AG04450 (cell line): ENCODE measurements around the gene ITGB2. TPM values are rescaled to one million over a fixed set of nuclear protein-coding genes. Genes with fewer than 3 reads are reported as not detected.

Source experiments
- CTCF ChIA-PET: fragments of 300-600, 350-600 bp; formaldehyde crosslinking; extraction: SDS; loops from one replicate; lab custom pipeline; 2022; ENCODE audit warnings: antibody characterized with exemption, inconsistent platforms; lab: Charles Lee
- POLR2A ChIA-PET: fragments of 350-600 bp; formaldehyde crosslinking; extraction: SDS; loops from one replicate; lab custom pipeline; 2021; ENCODE audit warnings: antibody characterized with exemption, inconsistent platforms; lab: Yijun Ruan, JAX
- DNase-seq: peaks from one replicate; pipeline ENCODE4 v3.0.0-alpha.2; 2011; ENCODE audit warnings: low read depth, low spot score
- H3K27ac ChIP-seq: one replicate; pipeline ENCODE4 v1.5.1; 2012; ENCODE audit warnings: low read depth, low read length, control low read depth
- H3K27me3 ChIP-seq: one replicate; pipeline ENCODE4 v1.6.0; 2012; ENCODE audit warnings: low read length; ENCODE audit not compliant: control insufficient read depth, insufficient read depth
- H3K4me3 ChIP-seq: 2 replicates; pipeline ENCODE4 v1.5.1; 2011; ENCODE audit warnings: mild to moderate bottlenecking, low read depth, low read length, control low read depth
- H3K9me3 ChIP-seq: 2 replicates; pipeline ENCODE4 v1.5.1; 2012; ENCODE audit warnings: low read length; ENCODE audit not compliant: control insufficient read depth, insufficient read depth
- polyA plus RNA-seq: library from polyadenylated mRNA; depleted of rRNA; stranded (reverse); fragments of >200 nt; gene quantifications from 2 replicates; pipeline ENCODE4 v1.2.3, GENCODE V29; 2011
- TF ChIP-seq, protein P1 (sequence below): IDR thresholded peaks from 2 replicates; pipeline ENCODE4 v1.5.1; 2011; ENCODE audit warnings: low read depth, low read length, control low read depth, inconsistent platforms

ITGB2 gene
- polyA plus RNA-seq, 1 experiment = 0.04 TPM

- POLR2A ChIA-PET = no interaction called here
- no peak for DNase-seq
- Histone ChIP-seq H3K9me3 (peaks cover 31% of the 10 kb centered on the region), H3K27ac (no peak overlapping the region), H3K4me3 (no peak overlapping the region), H3K27me3 (peaks cover 30% of the 10 kb centered on the region)
- TF ChIP-seq, protein P1, sequence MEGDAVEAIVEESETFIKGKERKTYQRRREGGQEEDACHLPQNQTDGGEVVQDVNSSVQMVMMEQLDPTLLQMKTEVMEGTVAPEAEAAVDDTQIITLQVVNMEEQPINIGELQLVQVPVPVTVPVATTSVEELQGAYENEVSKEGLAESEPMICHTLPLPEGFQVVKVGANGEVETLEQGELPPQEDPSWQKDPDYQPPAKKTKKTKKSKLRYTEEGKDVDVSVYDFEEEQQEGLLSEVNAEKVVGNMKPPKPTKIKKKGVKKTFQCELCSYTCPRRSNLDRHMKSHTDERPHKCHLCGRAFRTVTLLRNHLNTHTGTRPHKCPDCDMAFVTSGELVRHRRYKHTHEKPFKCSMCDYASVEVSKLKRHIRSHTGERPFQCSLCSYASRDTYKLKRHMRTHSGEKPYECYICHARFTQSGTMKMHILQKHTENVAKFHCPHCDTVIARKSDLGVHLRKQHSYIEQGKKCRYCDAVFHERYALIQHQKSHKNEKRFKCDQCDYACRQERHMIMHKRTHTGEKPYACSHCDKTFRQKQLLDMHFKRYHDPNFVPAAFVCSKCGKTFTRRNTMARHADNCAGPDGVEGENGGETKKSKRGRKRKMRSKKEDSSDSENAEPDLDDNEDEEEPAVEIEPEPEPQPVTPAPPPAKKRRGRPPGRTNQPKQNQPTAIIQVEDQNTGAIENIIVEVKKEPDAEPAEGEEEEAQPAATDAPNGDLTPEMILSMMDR = no peak
- CTCF ChIA-PET = no interaction called here
Observed at GRCh38 chr21:44887807-44888580, 32.7 kb downstream of the ITGB2 start.

GRCh38 chr21:44887126-44887806 lies 33.4 kb downstream of the ITGB2 start:
- CTCF ChIA-PET = no interaction called here
- TF ChIP-seq, protein P1 = no peak
- POLR2A ChIA-PET = no interaction called here

DNA sequence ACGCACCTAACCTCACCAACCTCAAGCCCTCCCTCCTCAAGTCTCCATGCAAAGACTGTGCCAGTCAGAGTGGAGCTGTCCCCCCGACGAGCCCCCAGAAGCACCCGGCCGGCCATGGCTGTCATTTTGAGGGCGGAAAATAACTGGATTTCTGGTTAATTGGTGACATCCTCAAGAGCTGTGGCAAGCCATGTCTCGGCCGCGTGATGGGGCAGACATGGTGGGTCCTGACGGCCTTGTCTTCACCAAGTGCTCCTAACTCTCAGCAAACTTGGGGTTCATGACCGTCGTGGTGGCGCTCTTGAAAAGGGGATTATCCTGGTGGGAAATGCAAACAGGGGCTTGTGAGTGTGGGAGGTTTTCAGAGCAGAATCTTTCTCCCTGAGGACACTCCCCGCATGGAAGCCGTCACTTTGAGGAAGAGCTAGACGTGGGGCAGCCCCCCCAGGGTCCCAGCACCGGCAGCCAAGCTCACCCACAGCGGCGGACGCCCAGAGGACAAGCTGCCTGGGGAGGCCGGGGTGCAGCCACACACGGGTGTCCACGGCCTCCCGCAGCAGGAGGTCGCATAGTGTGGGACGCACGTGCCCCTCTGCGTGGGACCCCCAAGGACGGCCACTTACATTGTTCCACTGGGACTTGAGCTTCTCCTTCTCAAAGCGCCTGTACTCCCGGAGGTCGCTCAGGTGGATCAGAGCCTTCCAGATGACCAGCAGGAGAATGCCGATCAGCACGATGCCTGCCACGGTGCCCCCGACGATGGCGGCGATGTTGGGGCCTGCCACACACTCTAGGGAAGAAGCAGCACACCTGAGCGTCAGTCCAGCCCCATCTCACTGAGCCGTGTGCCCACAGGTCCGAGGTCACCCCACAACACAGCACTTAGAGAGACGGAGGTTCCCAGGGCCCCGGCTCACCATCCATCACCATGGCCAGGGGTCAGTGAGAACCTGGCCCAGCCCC lies 34.3 kb downstream of the ITGB2 start:
- TF ChIP-seq, protein P1 = no peak
- no peak overlapping the region for H3K4me3 ChIP-seq
- peaks cover 19% of the 10 kb centered on the region for H3K27me3 ChIP-seq
- no peak overlapping the region for H3K27ac ChIP-seq
- CTCF ChIA-PET = interaction anchor here (0.6 kb wide), 1 partner anchor 40 kb away, joined by 3 read pairs; no protein-coding TSS in a partner anchor
- DNase-seq = no peak
- H3K9me3 ChIP-seq = peaks cover 31% of the 10 kb centered on the region
- POLR2A ChIA-PET = no interaction called here

More at GRCh38 chr21:44887126-44887806, 33.4 kb downstream of the ITGB2 start:
- peaks cover 31% of the 10 kb centered on the region for H3K9me3 ChIP-seq
- no peak overlapping the region for H3K4me3 ChIP-seq
- H3K27me3 ChIP-seq = peaks cover 27% of the 10 kb centered on the region
- H3K27ac ChIP-seq = no peak overlapping the region
- DNase-seq = no peak

DNA sequence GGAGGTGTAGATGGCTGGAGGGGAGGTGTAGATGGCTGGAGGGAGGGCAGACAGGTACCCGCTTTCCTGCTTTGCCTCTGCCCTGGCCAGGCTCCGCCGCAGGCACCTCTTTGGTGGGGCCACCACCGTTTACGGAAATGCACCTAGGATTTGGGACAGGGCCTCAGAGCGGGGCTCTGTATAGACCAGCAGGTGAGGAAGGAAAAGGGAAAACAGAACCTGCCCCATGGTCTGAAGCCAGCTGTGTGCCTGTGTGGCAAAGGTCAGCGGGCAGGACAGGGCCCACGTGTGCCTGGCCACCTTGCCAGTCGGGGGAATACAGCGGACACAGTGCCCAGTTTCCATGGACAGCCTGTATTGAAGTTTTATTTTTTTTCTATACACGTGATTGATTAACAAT lies 35.1 kb downstream of the ITGB2 start:
- Histone ChIP-seq H3K27ac (no peak overlapping the region), H3K27me3 (peaks cover 14% of the 10 kb centered on the region), H3K4me3 (no peak overlapping the region), H3K9me3 (peaks cover 31% of the 10 kb centered on the region)
- no peak for DNase-seq
- TF ChIP-seq, protein P1 = no peak
- ChIA-PET POLR2A (no interaction called here), CTCF (interaction anchor here (0.6 kb wide), 1 partner anchor 41 kb away, joined by 3 read pairs; no protein-coding TSS in a partner anchor)
